ENCODE data around the gene KAT6B.

KAT6B gene

GRCh38 chr10:75000748-75001321 is 174.4 kb downstream of the KAT6B start:
- no peak for TF ChIP-seq CTCF (conservative IDR thresholded peaks at IDR 0.05; ENCODE audit: low read depth, low read length)
- no peak overlapping the region for H3K4me3 ChIP-seq (ENCODE audit: low read depth, low read length)
- no peak for DNase-seq (ENCODE audit: low read depth)

- no peak overlapping the region for H3K4me3 ChIP-seq (ENCODE audit: low read depth, low read length)
- no peak for TF ChIP-seq CTCF (conservative IDR thresholded peaks at IDR 0.05; ENCODE audit: low read depth, low read length)
- no peak for DNase-seq (ENCODE audit: low read depth)
These were observed 175.4 kb downstream of the KAT6B start for GRCh38 chr10:75001715-75002350.

GRCh38 chr10:75002351-75002725 is 175.9 kb downstream of the KAT6B start:
- no peak for DNase-seq (ENCODE audit: low read depth)
- TF ChIP-seq CTCF (conservative IDR thresholded peaks at IDR 0.05; ENCODE audit: low read depth, low read length) = no peak
- H3K4me3 ChIP-seq (ENCODE audit: low read depth, low read length) = no peak overlapping the region

- no peak for TF ChIP-seq CTCF (conservative IDR thresholded peaks at IDR 0.05; ENCODE audit: low read depth, low read length)
- DNase-seq (ENCODE audit: low read depth) = no peak
- no peak overlapping the region for H3K4me3 ChIP-seq (ENCODE audit: low read depth, low read length)
These were observed 176.7 kb downstream of the KAT6B start for GRCh38 chr10:75002967-75003594.

GRCh38 chr10:75003891-75004290 is 177.5 kb downstream of the KAT6B start:
- DNase-seq (ENCODE audit: low read depth) = no peak
- H3K4me3 ChIP-seq (ENCODE audit: low read depth, low read length) = no peak overlapping the region
- TF ChIP-seq CTCF (conservative IDR thresholded peaks at IDR 0.05; ENCODE audit: low read depth, low read length) = no peak

GRCh38 chr10:75007646-75008045 is 181.2 kb downstream of the KAT6B start:
- DNase-seq (ENCODE audit: low read depth) = no peak
- H3K4me3 ChIP-seq (ENCODE audit: low read depth, low read length) = no peak overlapping the region
- no peak for TF ChIP-seq CTCF (conservative IDR thresholded peaks at IDR 0.05; ENCODE audit: low read depth, low read length)

- no peak for DNase-seq (ENCODE audit: low read depth)
- no peak overlapping the region for H3K4me3 ChIP-seq (ENCODE audit: low read depth, low read length)
- TF ChIP-seq CTCF (conservative IDR thresholded peaks at IDR 0.05; ENCODE audit: low read depth, low read length) = no peak
These were observed 182.6 kb downstream of the KAT6B start for GRCh38 chr10:75008952-75009351.

Data from choroid plexus epithelial cell (primary cell).